Measurements from ENCODE around the gene FAR2. TPM values are rescaled to one million over a fixed set of nuclear protein-coding genes. Genes with fewer than 3 reads are reported as not detected.

FAR2 gene
- total and polyA plus RNA-seq, 2 experiments from 2014 or later = 18.7 to 22.6 TPM

DNA sequence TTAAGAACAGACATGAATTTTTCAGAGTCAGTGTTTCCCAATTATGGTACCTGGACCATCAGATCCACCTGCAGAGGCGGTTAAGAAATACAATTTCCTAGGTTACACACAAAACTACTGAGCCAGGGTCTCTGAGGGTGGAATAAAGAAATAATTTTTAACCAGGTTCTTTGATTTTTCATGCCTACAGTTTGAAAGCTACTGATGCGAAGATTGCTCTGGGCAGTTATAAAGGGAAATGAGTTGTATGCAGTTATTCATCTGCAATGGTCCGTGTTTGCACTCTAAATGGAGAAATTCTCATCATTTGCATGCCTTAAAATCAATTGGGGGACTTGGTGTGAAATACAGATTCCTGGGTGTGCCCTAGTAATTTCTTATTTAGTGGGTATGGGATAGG is 142.1 kb downstream of the FAR2 start (continued):
- TF ChIP-seq ZNF462 (CRISPR knock-in tag; IDR thresholded peaks at IDR 0.05) = no peak
- TF ChIP-seq EZH2 (IDR thresholded peaks at IDR 0.05; ENCODE audit: low read depth, unreplicated experiment) = no peak
- no peak for TF ChIP-seq NANOG (IDR thresholded peaks at IDR 0.05; ENCODE audit: borderline replicate concordance)

DNA sequence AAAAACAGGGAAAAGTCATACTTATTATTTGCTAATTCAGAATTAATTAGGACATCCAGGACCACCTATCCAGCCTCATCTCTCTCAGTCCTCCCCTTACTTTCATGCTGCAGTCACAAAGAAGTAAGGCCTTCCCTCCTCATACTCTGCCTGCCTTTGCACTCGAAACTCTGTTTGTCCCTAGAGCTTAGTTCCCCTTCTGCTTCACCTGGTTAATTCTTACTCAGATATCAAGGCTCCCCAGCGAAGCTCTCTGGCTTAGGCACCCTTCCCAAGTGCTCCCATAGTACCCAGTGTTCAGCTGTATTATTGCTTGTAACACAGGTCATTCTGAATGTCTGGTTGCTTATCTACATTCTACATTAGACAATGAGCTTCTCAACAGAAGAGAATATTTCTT is 150.6 kb downstream of the FAR2 start:
- H3K4me1 Mint-ChIP-seq = peaks cover 5% of the 10 kb centered on the region; the same call in 2 of the 3 replicates
- Histone ChIP-seq H3K9me2 (ENCODE audit: insufficient read depth) (no peaks in the 10 kb centered on the region), H3K4me2 (no peak overlapping the region), H3F3A (replicated peaks; ENCODE audit: low read depth) (no peaks in the 10 kb centered on the region), H4K20me1 (replicated peaks; ENCODE audit: insufficient read depth) (no peaks in the 10 kb centered on the region), H2AFZ (no peak overlapping the region), H3K79me2 (replicated peaks; ENCODE audit: insufficient read depth) (no peaks in the 10 kb centered on the region), H3K27me3 (ENCODE audit: insufficient read depth) (no peaks in the 10 kb centered on the region), H3K4me3 (no peak overlapping the region), H3K27ac (ENCODE audit: low read depth) (no peak overlapping the region), H3K36me3 (ENCODE audit: insufficient read depth) (no peaks in the 10 kb centered on the region), H3K4me1 (ENCODE audit: insufficient read depth) (no peaks in the 10 kb centered on the region)
- H3K9me3 Mint-ChIP-seq = no peaks in the 10 kb centered on the region
- ATAC-seq (no peak), DNase-seq (ENCODE audit: low spot score) (no peak)
- H3K27me3 Mint-ChIP-seq (ENCODE audit: insufficient read depth, low read depth, poor library complexity) = peaks cover 2% of the 10 kb centered on the region
- TF ChIP-seq NANOG (IDR thresholded peaks at IDR 0.05; ENCODE audit: borderline replicate concordance) = no peak
- no peak for TF ChIP-seq EZH2 (IDR thresholded peaks at IDR 0.05; ENCODE audit: low read depth, unreplicated experiment)
- TF ChIP-seq ZNF462 (CRISPR knock-in tag; IDR thresholded peaks at IDR 0.05) = no peak
- no peaks in the 10 kb centered on the region for H3K36me3 Mint-ChIP-seq (ENCODE audit: low read depth)
- no peak overlapping the region for H3K27ac Mint-ChIP-seq
- no peak overlapping the region for H3K4me3 Mint-ChIP-seq

Measured in GM23338 (cell line).